ENCODE results near the gene TMEM120B.
"Not testable (repeated sequence)": the region's sequence is repeated elsewhere in the genome, so short reads cannot be mapped to it uniquely, and the experiment has no call there.

The TMEM120B gene

GRCh38 chr12:121688966-121689365 is 23.6 kb upstream of the TMEM120B start:
- no peak overlapping the region for H3K9ac ChIP-seq (ENCODE audit: low read length)
- H3K27ac ChIP-seq (ENCODE audit: low read depth, low read length, poor library complexity, severe bottlenecking), result no peak overlapping the region
- H3K4me3 ChIP-seq (ENCODE audit: low read depth, low read length, poor library complexity, severe bottlenecking), result no peak overlapping the region
- H3K36me3 ChIP-seq (ENCODE audit: insufficient read depth, low read length), result no peaks in the 10 kb centered on the region
- H3K79me2 ChIP-seq (ENCODE audit: insufficient read depth, low read length), result no peaks in the 10 kb centered on the region
- H3K9me3 ChIP-seq (ENCODE audit: low read length), result no peaks in the 10 kb centered on the region
- H3K4me2 ChIP-seq (ENCODE audit: low read length), result no peak overlapping the region
- H3K9me2 ChIP-seq (ENCODE audit: low read depth, low read length), result no peaks in the 10 kb centered on the region
- H3K27me3 ChIP-seq (ENCODE audit: insufficient read depth, low read length), result no peaks in the 10 kb centered on the region
- H2AFZ ChIP-seq (ENCODE audit: low read length), result no peak overlapping the region
- H3F3A ChIP-seq (ENCODE audit: insufficient read depth, low read length), result no peaks in the 10 kb centered on the region
- peaks cover 28% of the 10 kb centered on the region for H3K4me1 ChIP-seq (ENCODE audit: insufficient read depth, low read length, severe bottlenecking)
- H4K20me1 ChIP-seq (ENCODE audit: insufficient read depth, low read length), result no peaks in the 10 kb centered on the region
- no peak for TF ChIP-seq CTCF (IDR thresholded peaks at IDR 0.05; ENCODE audit: low read length)
- TF ChIP-seq EZH2 (IDR thresholded peaks at IDR 0.05; ENCODE audit: borderline replicate concordance, low read length), result no peak

- Histone ChIP-seq H3K27ac (ENCODE audit: low read depth, low read length, poor library complexity, severe bottlenecking) (no peak overlapping the region), H3K9me2 (ENCODE audit: low read depth, low read length) (no peaks in the 10 kb centered on the region), H3K79me2 (ENCODE audit: insufficient read depth, low read length) (no peaks in the 10 kb centered on the region), H4K20me1 (ENCODE audit: insufficient read depth, low read length) (no peaks in the 10 kb centered on the region), H3K9me3 (ENCODE audit: low read length) (no peaks in the 10 kb centered on the region), H3F3A (ENCODE audit: insufficient read depth, low read length) (no peaks in the 10 kb centered on the region), H3K4me3 (ENCODE audit: low read depth, low read length, poor library complexity, severe bottlenecking) (no peak overlapping the region), H3K4me2 (ENCODE audit: low read length) (no peak overlapping the region), H3K27me3 (ENCODE audit: insufficient read depth, low read length) (no peaks in the 10 kb centered on the region), H3K9ac (ENCODE audit: low read length) (no peak overlapping the region), H3K36me3 (ENCODE audit: insufficient read depth, low read length) (no peaks in the 10 kb centered on the region), H3K4me1 (ENCODE audit: insufficient read depth, low read length, severe bottlenecking) (peaks cover 27% of the 10 kb centered on the region), H2AFZ (ENCODE audit: low read length) (no peak overlapping the region)
- TF ChIP-seq EZH2 (IDR thresholded peaks at IDR 0.05; ENCODE audit: borderline replicate concordance, low read length) (no peak), CTCF (IDR thresholded peaks at IDR 0.05; ENCODE audit: low read length) (no peak)
Observed at GRCh38 chr12:121689430-121689829, 23.1 kb upstream of the TMEM120B start.

GRCh38 chr12:121692744-121693143 is 19.8 kb upstream of the TMEM120B start:
- H3K9me2 ChIP-seq (ENCODE audit: low read depth, low read length); H4K20me1 ChIP-seq (ENCODE audit: insufficient read depth, low read length); H3K4me3 ChIP-seq (ENCODE audit: low read depth, low read length, poor library complexity, severe bottlenecking); H3K9ac ChIP-seq (ENCODE audit: low read length); H2AFZ ChIP-seq (ENCODE audit: low read length); H3K27ac ChIP-seq (ENCODE audit: low read depth, low read length, poor library complexity, severe bottlenecking); H3F3A ChIP-seq (ENCODE audit: insufficient read depth, low read length); H3K27me3 ChIP-seq (ENCODE audit: insufficient read depth, low read length); H3K36me3 ChIP-seq (ENCODE audit: insufficient read depth, low read length); H3K9me3 ChIP-seq (ENCODE audit: low read length); H3K79me2 ChIP-seq (ENCODE audit: insufficient read depth, low read length); H3K4me2 ChIP-seq (ENCODE audit: low read length): not testable (repeated sequence)
- H3K4me1 ChIP-seq (ENCODE audit: insufficient read depth, low read length, severe bottlenecking), result peaks cover 13% of the 10 kb centered on the region

- no peaks in the 10 kb centered on the region for H3K79me2 ChIP-seq (ENCODE audit: insufficient read depth, low read length)
- no peak for TF ChIP-seq EZH2 (IDR thresholded peaks at IDR 0.05; ENCODE audit: borderline replicate concordance, low read length)
- TF ChIP-seq CTCF (IDR thresholded peaks at IDR 0.05; ENCODE audit: low read length), result no peak
- no peak overlapping the region for H3K27ac ChIP-seq (ENCODE audit: low read depth, low read length, poor library complexity, severe bottlenecking)
- H3K27me3 ChIP-seq (ENCODE audit: insufficient read depth, low read length), result no peaks in the 10 kb centered on the region
- peaks cover 12% of the 10 kb centered on the region for H3K4me1 ChIP-seq (ENCODE audit: insufficient read depth, low read length, severe bottlenecking)
- H3K36me3 ChIP-seq (ENCODE audit: insufficient read depth, low read length), result no peaks in the 10 kb centered on the region
- H3K9me2 ChIP-seq (ENCODE audit: low read depth, low read length), result no peaks in the 10 kb centered on the region
- H3K9me3 ChIP-seq (ENCODE audit: low read length), result no peaks in the 10 kb centered on the region
- no peak overlapping the region for H3K4me3 ChIP-seq (ENCODE audit: low read depth, low read length, poor library complexity, severe bottlenecking)
- no peak overlapping the region for H3K4me2 ChIP-seq (ENCODE audit: low read length)
- no peak overlapping the region for H3K9ac ChIP-seq (ENCODE audit: low read length)
- no peaks in the 10 kb centered on the region for H4K20me1 ChIP-seq (ENCODE audit: insufficient read depth, low read length)
- no peaks in the 10 kb centered on the region for H3F3A ChIP-seq (ENCODE audit: insufficient read depth, low read length)
- no peak overlapping the region for H2AFZ ChIP-seq (ENCODE audit: low read length)
Observed at GRCh38 chr12:121693155-121693687, 19.3 kb upstream of the TMEM120B start.

All from OCI-LY1 (cell line).